Endothelial cell of umbilical vein (primary cell): Measurements from ENCODE around the gene KIF5C. TPM values are rescaled to one million over a fixed set of nuclear protein-coding genes. Genes with fewer than 3 reads are reported as not detected.

ENCODE experiments used
- BruUV-seq: library from RNA; stranded (reverse); fragments of 400-500 nt; replicated peaks from 2 replicates; lab custom pipeline; 2021; lab: Mats Ljungman, UMichigan
- CTCF ChIA-PET: fragments of 300-600, 350-600 bp; sonication (Branson Sonifier 250); formaldehyde crosslinking; loops from one replicate; lab custom pipeline; 2021; ENCODE audit warnings: antibody characterized with exemption, inconsistent platforms; lab: Charles Lee
- POLR2A ChIA-PET: fragments of 300-600, 350-600 bp; sonication (Branson Sonifier 250); formaldehyde crosslinking; loops from one replicate; lab custom pipeline; 2021; ENCODE audit warnings: antibody characterized with exemption, inconsistent platforms; lab: Charles Lee
- DNase-seq: peaks from one replicate; pipeline ENCODE4 v3.0.0-alpha.2; 2011; ENCODE audit warnings: low read depth, low spot score
- FAIRE-seq: peaks from 2 replicates; lab custom pipeline; 2011; peaks lifted over from hg19 to GRCh38; lab: Jason Lieb, UNC
- H2AFZ ChIP-seq: 2 replicates; pipeline ENCODE4 v1.6.0; 2012; ENCODE audit warnings: low read depth, low read length, control low read depth, inconsistent platforms
- H3K27ac ChIP-seq: 2 replicates; pipeline ENCODE4 v1.5.1; 2011; ENCODE audit warnings: low read depth, mild to moderate bottlenecking, control low read depth, low read length, moderate library complexity; ENCODE audit not compliant: insufficient read depth
- H3K27me3 ChIP-seq, 2 experiments: 2 replicates each; pipeline versions ENCODE4 v1.6.0 to v1.6.1; 2011; ENCODE audit warnings: low read length in 2 of 2, mixed read lengths in 1 of 2; ENCODE audit not compliant: control insufficient read depth in 2 of 2, insufficient read depth in 2 of 2
- H3K36me3 ChIP-seq, 2 experiments: 2 replicates in 1 of 2; 3 replicates in 1 of 2; pipeline ENCODE4 v1.5.1; 2011; ENCODE audit warnings: low read length in 2 of 2, mild to moderate bottlenecking in 1 of 2, moderate library complexity in 1 of 2; ENCODE audit not compliant: control insufficient read depth in 2 of 2, insufficient read depth in 2 of 2; ENCODE audit errors: extremely low read depth in 1 of 2
- H3K4me1 ChIP-seq: 3 replicates; pipeline ENCODE4 v1.5.1; 2011; ENCODE audit warnings: mild to moderate bottlenecking, low read length; ENCODE audit not compliant: control insufficient read depth, insufficient read depth; ENCODE audit errors: extremely low read depth
- H3K4me2 ChIP-seq: 2 replicates; pipeline ENCODE4 v1.6.1; 2011; ENCODE audit warnings: low read length, control low read depth, mixed read lengths; ENCODE audit not compliant: insufficient read depth
- H3K4me3 ChIP-seq, 3 experiments: fragments of 200-600 bp in 1 of 3; sonication (generic), shearing (Covaris generic) in 1 of 3; replicated peaks in 1 of 3; 2 replicates each; pipeline ENCODE4 v1.5.1; 2011 to 2016; ENCODE audit warnings: control low read depth in 3 of 3, low read length in 3 of 3, mild to moderate bottlenecking in 2 of 3, inconsistent platforms in 1 of 3, low read depth in 1 of 3, moderate library complexity in 1 of 3; ENCODE audit not compliant: insufficient read depth in 1 of 3
- H3K79me2 ChIP-seq: 2 replicates; pipeline ENCODE4 v1.6.0; 2012; ENCODE audit warnings: low read length, inconsistent platforms; ENCODE audit not compliant: control insufficient read depth, insufficient read depth
- H3K9ac ChIP-seq: replicated peaks from 2 replicates; pipeline ENCODE3; 2011; ENCODE audit warnings: low read length, control low read depth; ENCODE audit not compliant: insufficient read depth; ENCODE audit errors: extremely low read depth
- H3K9me1 ChIP-seq: replicated peaks from 3 replicates; pipeline ENCODE4 v1.6.0; 2011; ENCODE audit warnings: mild to moderate bottlenecking, low read length; ENCODE audit not compliant: control insufficient read depth, insufficient read depth; ENCODE audit errors: extremely low read depth
- H3K9me3 ChIP-seq: replicated peaks from 2 replicates; pipeline ENCODE4 v1.5.1; 2012; ENCODE audit warnings: low read length, inconsistent platforms; ENCODE audit not compliant: control insufficient read depth, insufficient read depth
- H4K20me1 ChIP-seq: replicated peaks from 2 replicates; pipeline ENCODE3; 2011; ENCODE audit warnings: mild to moderate bottlenecking, low read length; ENCODE audit not compliant: control insufficient read depth, insufficient read depth; ENCODE audit errors: extremely low read depth
- CTCF ChIP-seq, 2 donors: IDR thresholded peaks; 1 replicate in 1 of 2; 2 replicates in 1 of 2; pipeline ENCODE4 v1.5.1; 2011; ENCODE audit warnings: low read length in 2 of 2, mild to moderate bottlenecking in 2 of 2, moderate library complexity in 2 of 2, control low read depth in 1 of 2, inconsistent platforms in 1 of 2, low read depth in 1 of 2; ENCODE audit not compliant: insufficient read depth in 1 of 2; ENCODE audit errors: extremely low read depth in 1 of 2
- FOS ChIP-seq: IDR thresholded peaks from 2 replicates; pipeline ENCODE4 v1.6.1; 2011; ENCODE audit warnings: mild to moderate bottlenecking, low read length, moderate library complexity, borderline replicate concordance; ENCODE audit not compliant: insufficient read depth
- MAX ChIP-seq: IDR thresholded peaks from 2 replicates; pipeline ENCODE4 v1.6.1; 2011; ENCODE audit not compliant: insufficient read depth, insufficient read length
- POLR2A ChIP-seq: IDR thresholded peaks from 2 replicates; pipeline ENCODE4 v1.6.1; 2012; ENCODE audit warnings: low read depth, mild to moderate bottlenecking, control low read depth, low read length
- dilution Hi-C: fragments of 300-500 bp; cut with MboI; formaldehyde crosslinking; loops from one replicate; pipeline ENCODE4 v1.15.0; 2019; ENCODE audit warnings: low sequenced_read_pairs; ENCODE audit not compliant: extremely low pct_ligation_motif_present
- intact Hi-C: fragments of 100-400 bp; cut with micrococcal nuclease; formaldehyde crosslinking; loops from one replicate; pipeline ENCODE4 v1.10.0; 2022
- polyA plus RNA-seq, 4 experiments: library from polyadenylated mRNA; depleted of rRNA in 3 of 4; stranded (reverse) in 3 of 4; unstranded in 1 of 4; fragments of >200 nt; gene quantifications; 2 replicates each; pipeline versions ENCODE4 v1.2.1 to v1.2.3, GENCODE V29; 2011 to 2012; ENCODE audit warnings: missing spikeins in 1 of 4
- total RNA-seq: library from RNA; stranded (reverse); gene quantifications from 2 replicates; pipeline ENCODE4 v1.2.3, GENCODE V29; 2021

KIF5C gene
- total and polyA plus RNA-seq, 2 donors (not counting 3 experiments of a cell fraction or from before 2014, with no cell fraction given) = 0.01 to 0.55 TPM

GRCh38 chr2:149009576-149010461, 134.8 kb downstream of the KIF5C start:
- Histone ChIP-seq H3K4me1 (no peaks in the 10 kb centered on the region), H2AFZ (no peak overlapping the region), H3K9ac (no peak overlapping the region), H3K9me1 (no peaks in the 10 kb centered on the region), H3K4me2 (no peak overlapping the region), H3K27me3 (peaks cover 0 to 2% of the 10 kb centered on the region in 2 experiments), H3K79me2 (no peaks in the 10 kb centered on the region), H3K4me3 (no peak overlapping the region), H3K9me3 (no peaks in the 10 kb centered on the region), H4K20me1 (no peaks in the 10 kb centered on the region), H3K27ac (no peak overlapping the region), H3K36me3 (no peaks in the 10 kb centered on the region)
- no peak for FAIRE-seq
- intact Hi-C loops = no loop called here
- no TSS peak for BruUV-seq
- no peak for DNase-seq
- POLR2A ChIA-PET = no interaction called here
- CTCF ChIA-PET = interaction anchor here (0.8 to 1.4 kb wide), 3 partner anchors 7 to 551 kb away, joined by 3 to 5 read pairs (median 3); no protein-coding TSS in a partner anchor
- no peak for TF ChIP-seq FOS
- no peak for TF ChIP-seq CTCF (IDR thresholded peaks at IDR 0.05; ENCODE audit: extremely low read depth in 1 of 2, insufficient read depth in 1 of 2, low read depth in 1 of 2, low read length in 2 of 2)
- TF ChIP-seq POLR2A = no peak
- dilution Hi-C loops = no loop called here

- no peaks in the 10 kb centered on the region for H3K9me1 ChIP-seq
- H3K4me3 ChIP-seq = no peak overlapping the region
- no peaks in the 10 kb centered on the region for H3K79me2 ChIP-seq
- BruUV-seq = no TSS peak
- ChIA-PET POLR2A (no interaction called here), CTCF (no interaction called here)
- no peak for TF ChIP-seq MAX
- no peak for TF ChIP-seq POLR2A
- dilution Hi-C loops = no loop called here
- DNase-seq = no peak
- FAIRE-seq = no peak
- H3K27ac ChIP-seq = no peak overlapping the region
- H3K36me3 ChIP-seq = no peaks in the 10 kb centered on the region
- no peak overlapping the region for H3K4me2 ChIP-seq
- H2AFZ ChIP-seq = no peak overlapping the region
- intact Hi-C loops = no loop called here
- no peaks in the 10 kb centered on the region for H3K4me1 ChIP-seq
- no peaks in the 10 kb centered on the region for H3K9me3 ChIP-seq
- no peaks in the 10 kb centered on the region for H4K20me1 ChIP-seq
- H3K27me3 ChIP-seq = peaks cover 2 to 3% of the 10 kb centered on the region in 2 experiments
- no peak overlapping the region for H3K9ac ChIP-seq
Observed at GRCh38 chr2:149012545-149012944, 137.5 kb downstream of the KIF5C start.
